Measurements from ENCODE around the gene NXPE3. TPM values are rescaled to one million over a fixed set of nuclear protein-coding genes. Genes with fewer than 3 reads are reported as not detected.

The NXPE3 gene
- total RNA-seq, 1 donor: 22.0 TPM

DNA sequence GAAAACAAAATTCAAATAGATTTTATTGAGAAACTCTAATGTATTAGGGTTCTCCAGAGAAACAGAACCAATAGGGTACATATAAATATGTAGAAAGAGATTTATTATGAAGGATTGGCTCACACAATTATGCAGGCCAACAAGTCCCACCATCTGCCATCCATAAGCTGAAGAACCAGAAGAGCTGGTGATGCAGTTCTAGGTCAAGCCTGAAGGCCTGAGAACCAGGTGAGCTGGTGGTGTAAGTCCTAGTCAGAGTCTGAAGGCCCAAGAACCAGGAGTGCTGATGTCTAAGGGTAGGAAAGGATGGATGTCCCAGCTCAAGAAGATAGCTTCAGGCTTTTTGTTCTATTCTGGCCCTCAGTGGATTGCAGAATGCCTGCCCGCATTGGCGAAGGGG, 67.7 kb downstream of the NXPE3 start:
- no peak for DNase-seq (ENCODE audit: low read depth)
- TF ChIP-seq CTCF (IDR thresholded peaks at IDR 0.05; ENCODE audit: insufficient read depth, low read depth, low read length): no peak
- H3K4me3 ChIP-seq (ENCODE audit: low read depth, low read length): no peak overlapping the region

GRCh38 chr3:101847328-101847727, 68.3 kb downstream of the NXPE3 start:
- no peak for DNase-seq (ENCODE audit: low read depth)
- TF ChIP-seq CTCF (IDR thresholded peaks at IDR 0.05; ENCODE audit: insufficient read depth, low read depth, low read length): no peak
- no peak overlapping the region for H3K4me3 ChIP-seq (ENCODE audit: low read depth, low read length)

GRCh38 chr3:101848326-101848725, 69.3 kb downstream of the NXPE3 start:
- TF ChIP-seq CTCF (IDR thresholded peaks at IDR 0.05; ENCODE audit: insufficient read depth, low read depth, low read length): no peak
- no peak for DNase-seq (ENCODE audit: low read depth)
- H3K4me3 ChIP-seq (ENCODE audit: low read depth, low read length): peak overlapping the region; percentile 52

DNA sequence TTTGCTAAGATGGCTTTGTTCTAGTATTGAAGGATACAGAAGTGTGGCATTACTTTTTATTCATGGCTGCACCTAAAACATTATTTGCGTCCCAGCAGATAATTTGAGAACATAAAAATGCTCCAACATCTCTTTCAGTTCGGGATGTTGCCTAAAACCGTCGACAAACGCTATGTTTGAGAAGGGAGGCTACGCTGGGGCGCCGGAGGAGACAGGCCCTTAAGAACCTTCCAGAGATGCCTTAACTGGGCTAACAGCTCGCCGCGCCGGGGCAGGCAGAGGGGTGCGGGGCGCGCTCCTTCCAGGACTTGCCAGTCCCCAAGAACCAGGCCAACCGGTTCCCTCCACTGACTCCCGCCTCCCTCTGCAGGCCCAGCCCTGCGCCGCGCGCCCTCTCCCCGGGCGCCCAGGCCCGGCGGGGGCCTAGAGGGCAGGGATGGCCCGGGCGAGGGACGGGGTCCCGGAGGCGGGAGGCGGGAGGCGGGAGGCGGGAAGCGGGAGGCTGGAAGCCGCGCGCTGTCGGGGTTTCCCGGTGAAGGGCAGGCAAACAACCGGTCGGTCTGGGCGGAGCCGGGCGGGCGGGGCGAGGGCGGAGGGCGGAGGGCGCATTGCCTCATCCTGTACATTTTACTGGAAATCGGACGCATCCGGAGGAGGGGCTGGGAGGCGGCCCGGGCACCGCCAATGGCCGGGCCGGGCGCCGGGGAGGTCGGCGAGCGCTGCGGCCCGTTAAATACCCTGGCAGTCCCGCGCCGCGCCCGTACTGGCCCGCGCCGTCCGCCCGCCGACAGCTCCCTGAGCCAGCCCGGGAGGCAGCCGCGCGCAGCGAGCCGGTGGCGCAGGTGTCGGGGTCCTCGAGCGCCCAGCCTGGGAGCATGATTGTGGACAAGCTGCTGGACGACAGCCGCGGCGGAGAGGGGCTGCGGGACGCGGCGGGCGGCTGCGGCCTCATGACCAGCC, 70.0 kb downstream of the NXPE3 start, which contains the start of gene NFKBIZ:
Gene NFKBIZ, plus strand, starts transcription at position 761 of the 960 bp plus-strand sequence. Its CDS starts 115 bp downstream, at position 876.
- DNase-seq (ENCODE audit: low read depth): peak; percentile 96
- H3K4me3 ChIP-seq (ENCODE audit: low read depth, low read length): peak within 1 kb of the TSS; percentile 75
- TF ChIP-seq CTCF (IDR thresholded peaks at IDR 0.05; ENCODE audit: insufficient read depth, low read depth, low read length): no peak

DNA sequence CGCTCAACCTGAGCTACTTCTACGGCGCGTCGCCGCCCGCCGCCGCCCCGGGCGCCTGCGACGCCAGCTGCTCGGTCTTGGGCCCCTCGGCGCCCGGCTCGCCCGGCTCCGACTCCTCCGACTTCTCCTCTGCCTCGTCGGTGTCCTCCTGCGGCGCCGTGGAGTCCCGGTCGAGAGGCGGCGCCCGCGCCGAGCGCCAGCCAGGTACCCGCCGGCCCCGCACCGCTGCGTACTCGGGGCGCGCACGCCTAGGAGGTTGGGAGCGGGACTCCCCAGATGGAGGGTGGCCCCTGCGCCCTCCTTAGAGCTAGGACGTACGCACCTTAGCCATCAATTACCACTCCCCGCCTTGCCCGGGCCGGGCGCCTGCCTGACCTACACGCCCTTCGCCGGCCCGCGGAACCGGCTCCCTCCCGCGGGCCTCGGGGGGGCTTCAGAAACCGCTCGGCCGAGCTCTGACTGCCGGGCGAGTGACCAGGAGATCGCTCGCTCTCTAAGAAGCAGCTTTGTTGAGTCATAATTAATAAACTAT, 70.8 kb downstream of the NXPE3 start:
- no peak for TF ChIP-seq CTCF (IDR thresholded peaks at IDR 0.05; ENCODE audit: insufficient read depth, low read depth, low read length)
- DNase-seq (ENCODE audit: low read depth): no peak

GRCh38 chr3:101850246-101851051, 71.4 kb downstream of the NXPE3 start:
- no peak for TF ChIP-seq CTCF (IDR thresholded peaks at IDR 0.05; ENCODE audit: insufficient read depth, low read depth, low read length)
- DNase-seq (ENCODE audit: low read depth): no peak
- peak overlapping the region; percentile 75 for H3K4me3 ChIP-seq (ENCODE audit: low read depth, low read length)

More for the DNA sequence above, 70.8 kb downstream of the NXPE3 start:
- peak overlapping the region; percentile 75 for H3K4me3 ChIP-seq (ENCODE audit: low read depth, low read length)

All from fibroblast of villous mesenchyme (primary cell).